ENCODE results near the gene MTMR8.
"Not testable (repeated sequence)": the region's sequence is repeated elsewhere in the genome, so short reads cannot be mapped to it uniquely, and the experiment has no call there.

MTMR8 gene

DNA sequence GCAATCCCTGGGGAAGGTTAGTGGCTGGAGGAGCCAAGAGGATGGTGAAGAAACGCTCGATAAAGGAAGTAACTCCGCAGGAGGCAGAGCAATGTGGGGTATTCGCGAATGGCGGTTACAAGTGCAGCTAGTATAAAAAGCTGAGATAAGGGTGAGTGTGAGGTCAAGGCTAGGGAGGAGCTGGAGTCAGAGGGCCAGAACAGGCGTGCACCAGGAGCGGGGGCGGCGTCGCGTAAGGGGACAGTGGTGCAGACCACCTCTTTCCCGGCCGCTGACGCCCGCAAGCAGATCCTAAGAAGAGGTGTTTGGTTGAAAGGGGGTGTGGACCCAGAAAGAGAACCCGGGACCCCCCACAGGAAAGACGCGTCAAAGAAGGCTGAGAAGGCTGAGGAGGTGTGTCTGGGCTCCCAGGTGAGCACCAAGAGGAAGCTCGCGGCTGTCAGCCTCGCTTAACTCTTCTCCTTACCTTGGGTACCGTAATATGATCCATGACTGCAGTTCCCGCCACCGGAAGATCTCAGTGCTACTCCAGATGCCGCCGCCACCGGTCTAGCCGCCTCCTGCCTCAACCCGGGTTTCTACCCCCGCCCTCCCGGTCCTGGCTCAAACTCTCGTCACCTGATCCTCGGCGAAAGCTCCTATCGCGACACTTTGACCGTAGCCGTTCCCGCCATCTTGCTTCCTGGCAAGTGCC is at the start of gene MTMR8:
Gene MTMR8 (minus strand): TSS at position 579 of the 694 bp plus-strand sequence. CDS start 89 bp downstream, at position 490.
- DNase-seq, result peak; percentile 61

DNA sequence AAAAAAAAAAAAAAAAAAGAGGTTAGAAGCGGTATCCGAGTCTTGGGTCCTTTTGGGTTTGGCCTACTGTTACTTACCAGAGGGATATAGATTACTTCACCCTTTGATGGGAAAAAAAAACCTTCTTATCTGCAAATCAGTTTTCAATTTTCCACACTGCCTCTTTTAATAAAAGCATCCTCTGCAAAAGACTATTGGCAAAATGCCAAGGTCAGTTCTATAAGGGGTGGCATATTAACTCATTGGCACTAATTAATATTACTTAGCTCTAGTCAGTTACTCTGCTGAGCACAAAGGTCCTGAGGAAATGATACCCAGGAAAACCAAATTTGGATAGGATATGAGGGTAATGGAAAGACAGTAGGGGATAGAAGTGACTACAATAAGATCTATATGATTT is 44.3 kb upstream of the MTMR8 start:
- DNase-seq, result no peak

DNA sequence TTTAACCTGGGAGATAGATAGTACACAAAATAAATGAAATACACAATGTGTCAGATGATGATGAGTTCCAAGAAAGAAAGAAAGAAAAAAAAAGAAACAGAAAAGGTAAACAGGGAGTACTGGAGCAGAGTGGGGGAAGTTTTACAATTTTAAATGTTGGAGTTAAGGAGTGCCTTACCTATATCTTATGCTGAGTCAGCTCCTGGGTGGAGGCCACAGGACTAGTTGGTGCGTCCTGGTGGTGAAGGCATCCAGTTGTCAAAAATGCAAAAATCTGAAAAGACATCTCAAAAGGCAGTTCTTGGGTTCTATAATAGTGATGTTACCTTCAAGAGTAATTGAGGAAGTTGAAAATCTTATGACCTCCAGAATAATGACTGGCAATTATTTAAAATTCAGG is 42.4 kb upstream of the MTMR8 start:
- no peak for DNase-seq

DNA sequence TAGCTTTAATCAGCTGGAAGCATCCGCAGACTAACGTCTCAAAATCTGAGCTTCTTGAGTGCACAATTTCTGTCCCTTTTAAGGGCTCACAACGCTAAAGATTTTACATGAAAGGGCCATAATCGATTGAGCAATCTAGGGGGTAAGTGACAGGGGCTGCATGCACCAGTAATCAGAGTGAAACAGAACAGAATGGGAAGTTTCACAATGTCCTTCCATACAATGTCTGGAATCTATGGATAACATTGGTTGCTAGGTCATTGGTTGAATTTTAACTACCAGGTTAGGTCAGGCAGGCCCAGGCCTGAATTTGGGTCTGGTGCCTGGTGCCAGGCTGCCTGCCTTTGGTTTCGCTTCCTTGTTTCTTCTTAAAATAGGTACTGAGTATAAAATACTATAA is 42.0 kb upstream of the MTMR8 start:
- DNase-seq, result no peak

DNA sequence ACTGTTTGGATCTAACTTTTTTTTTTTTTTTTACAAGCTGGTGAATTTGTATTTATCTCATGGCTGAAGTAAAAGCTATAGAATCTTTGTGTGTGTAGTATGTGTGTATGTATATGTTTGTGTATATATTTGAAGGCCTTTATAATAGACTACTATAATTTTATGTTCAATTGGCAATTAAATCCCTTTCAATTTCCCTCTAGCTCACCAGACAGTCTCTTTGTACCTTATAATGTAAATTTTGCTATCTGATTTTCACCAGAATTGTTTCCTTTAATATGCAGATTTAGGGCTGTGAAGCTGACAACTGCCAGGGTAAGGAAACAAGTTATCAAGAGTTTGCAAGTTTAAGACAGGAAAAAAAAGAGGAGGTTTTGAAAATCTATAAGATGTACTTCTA is 33.1 kb upstream of the MTMR8 start:
- DNase-seq, result no peak

DNA sequence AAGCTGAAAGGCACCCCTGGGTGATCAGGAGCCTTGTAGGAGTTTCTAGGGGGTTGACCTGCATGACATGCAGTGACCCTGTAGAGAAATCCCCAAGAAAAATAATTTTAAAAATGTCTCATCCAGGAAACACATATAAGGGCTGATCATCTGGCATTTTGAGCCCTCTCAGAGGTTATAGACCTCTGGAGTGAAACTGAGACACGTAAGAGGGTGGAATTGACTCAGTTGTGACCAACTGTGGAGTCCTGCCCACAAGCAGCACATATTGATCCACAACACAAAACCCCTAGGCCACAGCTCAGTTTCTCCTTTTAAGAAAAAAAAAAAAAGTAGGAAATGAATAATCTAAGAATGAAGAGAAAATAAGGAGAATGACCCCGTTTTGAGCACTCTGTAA is 32.5 kb upstream of the MTMR8 start:
- DNase-seq, result no peak

DNA sequence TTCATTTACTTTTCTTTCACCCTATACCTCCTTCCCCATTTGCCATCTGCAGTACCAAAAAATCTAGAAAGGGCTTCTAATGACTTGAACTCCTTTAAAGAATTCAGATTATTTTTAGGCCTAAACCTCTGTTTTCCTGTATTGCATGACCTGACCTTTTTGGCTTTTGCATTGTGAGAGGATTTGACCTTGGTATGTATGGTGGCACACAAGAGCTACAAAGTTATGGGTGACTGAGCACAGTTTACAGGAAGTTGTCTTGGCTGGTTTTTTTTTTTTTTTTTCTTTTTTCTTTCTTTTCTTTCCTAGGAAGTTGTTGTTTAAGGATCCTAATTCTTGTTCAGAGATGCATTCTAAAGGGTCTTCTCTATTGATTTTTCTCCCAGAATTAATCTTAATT is 32.0 kb upstream of the MTMR8 start:
- DNase-seq, result no peak

DNA sequence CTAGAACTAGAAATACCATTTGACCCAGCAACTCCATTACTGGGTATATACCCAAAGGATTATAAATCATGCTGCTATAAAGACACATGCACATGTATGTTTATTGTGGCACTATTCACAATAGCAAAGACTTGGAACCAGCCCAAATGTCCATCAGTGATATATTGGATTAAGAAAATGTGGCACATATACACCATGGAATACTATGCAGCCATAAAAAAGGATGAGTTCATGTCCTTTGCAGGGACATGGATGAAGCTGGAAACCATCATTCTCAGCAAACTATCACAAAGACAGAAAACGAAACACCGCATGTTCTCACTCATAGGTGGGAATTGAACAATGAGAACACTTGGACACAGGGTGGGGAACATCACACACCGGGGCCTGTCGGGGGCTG is 14.5 kb upstream of the MTMR8 start:
- DNase-seq, result not testable (repeated sequence)

DNA sequence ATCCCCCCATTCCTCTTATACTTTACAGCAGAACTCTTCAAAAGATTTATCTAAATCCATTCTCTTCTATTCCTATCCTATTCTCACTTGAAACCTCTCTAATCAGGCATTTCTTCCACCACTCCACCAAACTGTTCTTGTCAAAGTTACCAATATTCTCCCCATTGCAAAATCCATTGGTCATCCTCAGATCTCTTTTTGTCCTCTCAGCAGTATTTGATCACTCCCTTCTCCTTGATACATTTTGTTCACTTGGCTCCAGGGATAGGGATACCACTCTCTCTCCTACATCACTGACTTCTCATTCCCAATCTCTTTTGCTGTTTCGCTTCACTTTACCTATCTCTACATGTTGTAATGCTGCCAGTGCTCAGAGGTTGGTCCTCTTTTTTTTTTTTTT is 2.8 kb upstream of the MTMR8 start:
- no peak for DNase-seq

DNA sequence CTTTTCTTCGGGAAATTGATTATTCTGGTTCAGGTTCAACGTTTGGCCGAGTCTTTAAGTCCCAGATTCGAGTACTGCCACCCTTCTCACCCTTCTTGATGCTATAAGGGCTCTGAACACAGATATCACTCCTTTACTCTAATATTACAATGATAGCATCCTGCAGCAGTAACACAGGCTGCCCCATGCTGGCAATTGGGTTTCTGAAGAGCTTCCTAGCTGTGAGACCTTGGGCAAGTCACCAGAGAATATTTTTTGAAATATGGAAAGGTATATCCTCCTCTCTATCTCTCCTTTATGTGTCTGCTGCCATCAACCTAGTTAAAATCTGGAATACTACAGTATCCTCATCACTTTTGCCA is 297 bp upstream of the MTMR8 start:
- no peak for DNase-seq

DNA sequence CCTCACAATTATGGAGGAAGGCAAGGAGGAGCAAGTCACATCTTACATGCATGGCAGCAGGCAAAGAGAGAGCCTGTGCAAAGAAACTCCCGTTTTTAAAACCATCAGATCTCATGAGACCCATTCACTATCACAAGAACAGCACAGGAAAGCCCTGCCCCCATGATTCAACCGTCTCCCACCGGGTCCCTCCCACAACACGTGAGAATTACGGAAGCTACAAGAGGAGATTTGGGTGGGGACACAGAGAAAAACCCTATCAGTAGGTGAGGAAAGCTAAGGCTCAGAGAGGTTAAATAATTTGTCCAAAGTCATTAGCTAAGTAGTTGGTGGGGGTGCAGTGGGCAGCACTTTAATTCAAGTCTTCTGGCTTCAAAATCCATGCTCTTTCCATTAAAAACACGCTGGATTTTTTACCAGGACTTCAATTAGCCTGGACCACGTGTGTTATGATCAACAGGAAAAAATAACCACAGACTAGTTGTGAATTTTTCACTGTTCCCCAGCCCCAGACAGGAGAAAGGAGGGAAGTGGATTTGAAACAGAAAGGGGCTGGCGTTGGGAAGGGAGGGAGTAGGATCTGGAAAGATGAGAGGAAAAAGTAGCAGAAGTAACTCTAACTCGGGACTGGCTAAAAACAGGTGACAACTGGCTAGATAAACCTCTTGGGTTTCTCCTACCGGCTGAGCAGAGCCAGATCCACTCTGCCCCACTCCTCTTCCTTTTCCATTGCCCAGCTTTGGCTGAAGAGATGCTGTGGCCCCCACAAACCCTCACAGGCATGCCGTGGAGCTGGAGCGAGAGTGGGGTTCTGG is 986 bp downstream of the MTMR8 start:
- no peak for DNase-seq

DNA sequence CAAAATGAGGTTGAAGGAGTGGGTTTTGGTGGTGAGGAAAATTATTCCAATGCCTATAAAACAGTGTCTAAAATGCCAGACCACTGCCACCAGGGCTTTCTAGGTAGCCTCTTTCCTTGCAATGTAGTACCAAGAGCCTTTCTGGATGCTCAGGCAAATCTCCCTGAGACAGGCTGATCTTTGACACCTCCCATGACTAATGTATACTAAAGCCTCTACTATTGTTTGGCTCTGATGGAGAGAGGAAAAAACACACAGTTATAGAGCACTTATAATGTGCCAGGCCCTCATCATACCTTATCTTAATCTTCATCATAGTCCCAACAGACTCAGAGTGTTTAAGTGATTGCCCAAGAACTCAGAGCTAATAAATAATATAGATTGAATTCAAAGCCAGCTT is 5.8 kb downstream of the MTMR8 start:
- no peak for DNase-seq

DNA sequence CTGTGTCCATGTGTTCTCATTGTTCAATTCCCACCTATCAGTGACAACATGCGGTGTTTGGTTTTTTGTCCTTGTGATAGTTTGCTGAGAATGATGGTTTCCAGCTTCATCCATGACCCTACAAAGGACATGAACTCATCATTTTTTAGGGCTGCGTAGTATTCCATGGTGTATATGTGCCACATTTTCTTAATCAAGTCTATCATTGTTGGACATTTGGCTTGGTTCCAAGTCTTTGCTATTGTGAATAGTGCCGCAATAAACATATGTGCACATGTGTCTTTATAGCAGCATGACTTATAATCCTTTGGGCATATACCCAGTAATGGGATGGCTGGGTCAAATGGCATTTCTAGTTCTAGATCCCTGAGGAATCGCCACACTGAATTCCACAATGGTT is 14.5 kb downstream of the MTMR8 start:
- not testable (repeated sequence) for DNase-seq

DNA sequence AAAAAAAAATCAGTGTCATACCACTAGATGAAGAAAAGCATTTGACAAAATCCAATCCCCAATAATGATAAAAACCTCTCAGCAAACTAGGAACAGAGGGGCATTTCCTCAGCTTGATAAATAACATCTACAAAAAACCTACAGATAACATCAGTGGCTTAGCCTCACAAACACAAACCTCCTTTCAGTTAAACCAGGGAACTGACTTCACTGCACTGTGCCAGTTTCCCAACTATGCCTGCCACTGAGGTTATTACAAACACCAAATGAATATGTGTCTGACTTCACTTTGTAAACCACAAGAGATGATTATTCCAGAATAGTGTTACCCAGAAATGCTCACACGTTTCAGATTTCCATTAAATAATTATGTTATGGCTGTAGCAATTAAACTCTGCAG is 15.3 kb downstream of the MTMR8 start:
- DNase-seq, result no peak

DNA sequence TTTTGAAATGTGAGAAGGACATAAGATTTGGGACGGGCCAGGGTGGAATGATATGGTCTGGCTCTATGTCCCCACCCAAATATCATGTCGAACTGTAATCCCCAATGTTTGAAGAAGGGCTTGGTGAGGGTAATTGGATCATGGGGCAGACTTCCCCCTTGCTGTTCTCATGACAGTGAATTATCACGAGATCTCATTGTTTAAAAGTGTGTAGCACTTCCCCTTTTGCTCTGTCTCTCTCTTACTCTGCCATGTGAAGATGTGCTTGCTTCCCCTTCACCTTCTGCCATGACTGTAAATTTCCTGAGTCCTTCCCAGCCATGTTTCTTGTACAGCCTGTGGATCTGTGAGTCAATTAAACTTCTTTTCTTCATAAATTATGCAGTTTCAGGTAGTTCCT is 17.5 kb downstream of the MTMR8 start:
- no peak for DNase-seq

DNA sequence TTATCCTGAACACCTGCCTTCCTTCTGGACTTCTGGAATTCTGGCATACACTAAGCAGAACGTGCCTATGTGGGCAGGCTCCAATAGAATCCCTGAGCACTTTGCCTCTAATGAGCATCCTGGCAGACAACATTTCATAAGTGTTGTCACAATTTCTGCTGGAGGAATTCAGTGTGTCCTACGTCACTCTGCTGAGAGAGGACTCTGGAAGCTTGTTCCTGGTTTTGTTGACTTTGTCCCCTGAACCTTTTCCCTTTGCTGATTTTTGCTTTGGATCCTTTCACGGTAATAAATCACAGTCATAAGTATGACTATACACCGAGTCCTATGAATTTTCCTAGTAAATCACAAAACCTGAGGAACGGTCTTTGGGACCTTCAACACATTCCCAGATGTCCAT is 43.2 kb downstream of the MTMR8 start:
- no peak for DNase-seq

DNA sequence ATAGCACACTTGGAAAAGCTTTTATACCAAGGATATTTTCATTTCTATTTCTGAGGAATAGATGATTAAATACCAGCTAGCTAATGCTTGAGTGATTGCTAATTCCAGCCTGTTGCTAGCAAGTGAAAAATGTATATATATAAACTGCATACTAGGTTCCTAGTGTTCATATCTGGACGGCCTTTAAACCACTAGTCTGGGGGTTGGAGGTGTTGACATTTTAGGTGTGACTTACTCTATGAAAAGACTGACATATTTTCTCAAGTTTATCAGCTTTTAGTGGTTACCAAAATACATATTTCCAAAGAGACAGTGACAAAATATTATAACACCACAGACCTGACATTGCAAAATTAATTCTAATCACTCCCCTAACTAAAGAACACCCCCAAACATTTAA is 44.7 kb downstream of the MTMR8 start:
- DNase-seq, result no peak

DNA sequence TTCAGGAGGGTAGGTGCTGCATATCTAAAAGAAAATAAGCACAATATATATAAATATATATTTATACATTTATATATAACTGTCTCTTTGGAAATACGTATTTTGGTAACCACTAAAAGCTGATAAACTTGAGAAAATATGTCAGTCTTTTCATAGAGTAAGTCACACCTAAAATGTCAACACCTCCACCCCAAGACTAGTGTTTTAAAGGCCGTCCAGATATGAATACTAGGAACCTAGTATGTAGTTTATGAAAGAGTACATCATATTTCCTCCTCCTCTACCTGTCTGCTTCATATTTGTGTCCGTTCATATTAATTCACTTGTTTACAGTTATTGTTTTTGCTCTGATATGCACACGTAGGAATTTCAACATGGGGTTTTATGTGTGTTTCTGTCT is 45.2 kb downstream of the MTMR8 start:
- no peak for DNase-seq

DNA sequence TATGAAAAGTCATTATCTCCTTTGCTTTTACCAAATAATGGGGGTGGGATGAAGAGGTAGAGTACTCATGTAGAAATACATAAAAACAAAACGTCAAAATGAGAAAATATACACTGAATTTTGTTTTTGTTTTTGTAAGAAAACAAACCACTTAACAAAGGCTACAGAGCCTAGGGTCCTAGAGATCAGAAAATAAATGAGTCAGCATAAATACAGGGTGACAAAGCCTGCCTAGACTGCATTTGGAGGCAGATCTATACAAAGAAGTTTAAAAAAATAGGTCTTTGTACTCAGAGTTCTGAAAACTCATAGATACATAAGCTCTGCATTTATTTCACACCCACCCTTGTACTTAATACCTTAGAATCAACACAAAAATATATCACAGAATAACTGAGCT is 52.4 kb downstream of the MTMR8 start:
- DNase-seq, result no peak

DNA sequence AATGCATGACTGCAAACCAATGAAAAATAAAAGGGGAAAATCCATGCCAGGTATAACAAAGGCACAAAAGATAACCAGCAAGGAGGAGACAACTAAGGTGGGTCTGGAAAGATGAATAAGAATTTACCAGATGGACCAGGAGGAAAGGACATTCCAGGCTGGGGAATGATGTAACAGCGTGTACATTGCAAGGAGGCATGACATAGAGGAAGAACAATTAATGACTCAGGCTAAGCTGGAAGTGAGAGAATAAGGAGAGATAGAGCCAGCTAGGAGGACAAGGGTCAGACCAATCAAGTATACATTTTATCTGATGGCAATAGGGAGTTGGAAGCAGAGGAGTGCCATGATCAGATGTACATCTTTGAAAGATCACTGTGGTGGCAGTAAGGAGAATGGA is 57.0 kb downstream of the MTMR8 start:
- DNase-seq, result no peak

DNA sequence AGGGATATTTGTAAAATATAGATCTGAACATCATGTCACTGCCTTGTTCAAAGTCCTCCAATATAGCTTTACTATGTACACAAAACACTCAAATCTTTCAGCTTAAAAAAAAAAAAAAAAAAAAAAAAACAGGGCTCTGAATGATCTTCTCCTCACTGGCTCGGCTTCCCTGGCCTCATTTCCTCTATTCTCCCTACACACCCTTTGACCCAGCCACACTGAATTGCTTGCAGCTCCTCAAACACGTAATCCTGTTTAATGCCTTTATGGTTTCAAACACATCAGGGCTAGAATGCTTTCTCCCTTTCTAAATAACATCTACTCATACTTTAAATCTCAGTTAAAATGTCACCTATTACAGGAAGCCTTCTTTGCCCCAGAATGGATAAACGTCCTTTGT is 60.8 kb downstream of the MTMR8 start:
- no peak for DNase-seq

DNA sequence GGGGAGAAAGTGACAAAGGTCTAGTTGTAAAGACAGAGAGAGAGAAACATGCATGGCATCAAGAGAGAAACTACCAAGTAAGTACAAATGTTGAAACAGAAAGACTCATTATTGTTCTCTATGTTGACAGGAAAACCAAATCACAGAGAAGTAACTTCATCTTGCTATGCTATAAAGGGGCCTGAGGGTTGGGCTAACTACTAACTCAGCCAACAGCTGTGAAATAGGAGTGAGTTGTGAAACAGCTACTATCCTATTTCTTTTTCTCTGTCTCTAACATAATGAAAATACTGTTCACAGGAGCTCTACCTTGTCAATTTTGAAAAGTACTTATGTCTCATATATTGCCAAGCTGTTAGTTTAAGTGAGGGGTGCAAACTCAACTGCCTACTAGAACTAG is 65.0 kb downstream of the MTMR8 start:
- no peak for DNase-seq

DNA sequence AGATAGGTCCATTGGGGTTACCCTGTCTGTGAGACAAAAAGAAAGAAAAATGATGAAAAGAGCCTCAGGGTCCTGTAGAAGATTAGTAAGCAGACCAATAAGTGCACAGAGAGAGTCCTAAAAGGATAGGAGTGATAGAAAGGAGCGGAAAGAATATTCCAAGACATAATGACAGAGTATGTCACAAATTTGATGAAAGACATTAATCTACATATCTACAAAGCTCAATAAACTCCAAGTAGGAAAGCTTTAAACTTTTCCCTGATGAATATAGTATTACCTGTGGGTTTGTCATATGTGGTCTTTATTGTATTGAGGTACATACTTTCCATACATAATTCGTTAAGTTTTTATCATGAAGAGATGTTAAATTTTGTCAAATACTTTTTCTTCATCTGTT is 73.7 kb downstream of the MTMR8 start:
- DNase-seq, result no peak

DNA sequence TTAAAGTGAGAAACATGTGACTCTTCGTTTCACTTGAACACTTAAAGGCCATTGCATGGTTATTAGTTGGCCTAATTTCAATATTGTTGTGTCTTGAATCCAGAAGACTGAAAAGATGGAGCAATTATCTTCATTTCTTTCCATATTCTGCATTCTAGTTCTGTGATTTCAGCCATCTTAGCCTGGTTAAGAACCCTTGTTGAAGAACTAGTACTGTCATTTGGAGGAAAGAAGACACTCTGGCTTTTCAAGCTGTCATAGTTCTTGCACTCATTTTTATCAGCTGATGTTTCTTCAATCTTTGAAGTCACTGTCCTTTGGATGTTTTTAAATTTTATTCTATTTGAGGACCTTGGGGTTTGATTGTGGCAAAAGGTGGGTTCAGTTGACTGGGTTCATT is 81.6 kb downstream of the MTMR8 start:
- no peak for DNase-seq

DNA sequence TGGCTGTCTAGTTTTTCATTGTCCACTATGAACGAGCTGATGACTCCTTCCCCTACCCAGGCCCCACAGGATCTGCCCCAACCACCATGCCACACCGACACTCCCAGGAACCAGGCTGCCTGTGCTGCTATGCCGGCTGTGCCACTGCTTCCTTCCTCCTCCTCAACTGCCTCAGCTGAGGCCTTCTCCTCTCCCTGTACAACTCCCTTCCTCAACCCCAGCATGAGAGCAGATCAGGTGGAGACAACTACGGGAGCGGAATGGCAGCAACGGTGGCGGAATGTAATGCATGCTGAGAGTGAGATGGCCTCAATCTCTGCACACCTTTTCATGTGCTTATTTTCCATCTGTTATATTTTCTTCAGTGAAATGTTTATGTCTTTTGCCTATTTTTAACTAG is 88.5 kb downstream of the MTMR8 start:
- DNase-seq, result no peak
